Stomach (tissue), 4 donors: ENCODE data around the gene KIF13A.

Experiments used
- CTCF ChIP-seq, 7 experiments: fragments of 450-650 bp in 4 of 7; fragments of 200-600 bp in 3 of 7; sonication (generic) in 3 of 7; IDR thresholded peaks; one replicate each; pipeline ENCODE4 v1.5.1; 2016 to 2019; ENCODE audit warnings: antibody characterized with exemption in 7 of 7, control low read depth in 2 of 7, mild to moderate bottlenecking in 1 of 7
- POLR2A ChIP-seq, 4 donors: fragments of 450-650 bp; IDR thresholded peaks; one replicate each; pipeline ENCODE4 v1.6.1; 2016; ENCODE audit warnings: antibody characterized with exemption in 4 of 4, control low read depth in 2 of 4, mild to moderate bottlenecking in 1 of 4, moderate library complexity in 1 of 4

- TF ChIP-seq CTCF (IDR thresholded peaks at IDR 0.05) (no peak), POLR2A (IDR thresholded peaks at IDR 0.05) (no peak)
Measured at GRCh38 chr6:17988422-17988944, 1.0 kb upstream of the KIF13A start.
